HCT116 (cell line): ENCODE measurements around the gene SLC26A9. TPM values are rescaled to one million over a fixed set of nuclear protein-coding genes. Genes with fewer than 3 reads are reported as not detected.

Source experiments
- ATAC-seq: fragments of 200-7000 bp; cut with Tn5 transposase; 2 replicates; pipeline ENCODE4 v1.9.1; 2020; ENCODE audit warnings: mild to moderate bottlenecking, moderate library complexity
- BruUV-seq: library from RNA; stranded (reverse); fragments of 400-500 nt; replicated peaks from 2 replicates; lab custom pipeline; 2021; lab: Mats Ljungman, UMichigan
- CTCF ChIA-PET: fragments of 300-600 bp; sonication (Branson Sonifier 250); formaldehyde crosslinking; loops from one replicate; lab custom pipeline; 2021; ENCODE audit warnings: antibody characterized with exemption; lab: Charles Lee
- POLR2A ChIA-PET: fragments of 300-600, 350-600 bp; sonication (Branson Sonifier 250); formaldehyde crosslinking; loops from one replicate; lab custom pipeline; 2021; ENCODE audit warnings: antibody characterized with exemption; lab: Charles Lee
- RAD21 ChIA-PET, 2 experiments: fragments of 300-600 bp; sonication (Branson Sonifier 250); formaldehyde crosslinking; loops; one replicate each; lab custom pipeline; 2023; ENCODE audit warnings: low total read pairs in 2 of 2; ENCODE audit not compliant: uncharacterized antibody in 2 of 2, unreplicated experiment in 2 of 2, low non-redundant PET in 1 of 2; lab: Charles Lee
- DNase-seq: peaks from one replicate; pipeline ENCODE4 v3.0.0-alpha.2; 2010; ENCODE audit warnings: low read depth, low spot score
- H2AFZ ChIP-seq: fragments of 200-600 bp; shearing (Covaris generic), sonication (generic); 2 replicates; pipeline ENCODE4 v1.6.1; 2017; ENCODE audit warnings: low read depth, mixed run types, mixed read lengths, antibody characterized with exemption, low read length; ENCODE audit not compliant: poor library complexity, severe bottlenecking
- H3K27ac ChIP-seq: 2 replicates; pipeline ENCODE4 v1.5.1; 2012; ENCODE audit warnings: low read depth, low read length
- H3K27me3 ChIP-seq: fragments of 200-600 bp; sonication (generic); 2 replicates; pipeline ENCODE4 v1.6.1; 2016; ENCODE audit warnings: mixed run types, low read length, mixed read lengths; ENCODE audit not compliant: insufficient read depth
- H3K36me3 ChIP-seq, 2 experiments: fragments of 200-500 bp in 1 of 2; fragments of 200-600 bp in 1 of 2; sonication (Bioruptor generic) in 1 of 2; sonication (generic) in 1 of 2; 2 replicates each; pipeline versions ENCODE4 v1.5.1 to v1.6.1; 2014 to 2016; ENCODE audit warnings: low read length in 2 of 2, inconsistent platforms in 1 of 2, mixed read lengths in 1 of 2, mixed run types in 1 of 2; ENCODE audit not compliant: insufficient read depth in 2 of 2, control insufficient read depth in 1 of 2
- H3K4me1 ChIP-seq, 2 experiments: fragments of 200-600 bp in 1 of 2; sonication (generic) in 1 of 2; 2 replicates each; pipeline versions ENCODE4 v1.5.1 to v1.6.1; 2012 to 2017; ENCODE audit warnings: low read length in 2 of 2, inconsistent platforms in 1 of 2, mild to moderate bottlenecking in 1 of 2, mixed read lengths in 1 of 2, mixed run types in 1 of 2, moderate library complexity in 1 of 2; ENCODE audit not compliant: insufficient read depth in 2 of 2, control insufficient read depth in 1 of 2
- H3K4me2 ChIP-seq: fragments of 200-600 bp; sonication (generic); 2 replicates; pipeline ENCODE4 v1.6.1; 2017; ENCODE audit warnings: mixed run types, low read length, mixed read lengths
- H3K4me3 ChIP-seq, 2 experiments: fragments of 200-600 bp in 1 of 2; sonication (generic) in 1 of 2; replicated peaks in 1 of 2; 2 replicates each; pipeline ENCODE4 v1.5.1; 2011 to 2016; ENCODE audit warnings: low read length in 2 of 2, control low read depth in 1 of 2, low read depth in 1 of 2, mild to moderate bottlenecking in 1 of 2, mixed read lengths in 1 of 2, mixed run types in 1 of 2
- H3K79me2 ChIP-seq: fragments of 200-600 bp; sonication (generic); 2 replicates; pipeline ENCODE4 v1.6.1; 2017; ENCODE audit warnings: mild to moderate bottlenecking, mixed run types, low read length, moderate library complexity, mixed read lengths; ENCODE audit not compliant: insufficient read depth
- H3K9ac ChIP-seq: fragments of 200-600 bp; sonication (generic); 2 replicates; pipeline ENCODE4 v1.6.1; 2016; ENCODE audit warnings: low read length, mixed read lengths
- H3K9me2 ChIP-seq: fragments of 200-600 bp; sonication (generic), shearing (Covaris generic); 2 replicates; pipeline ENCODE4 v1.6.1; 2017; ENCODE audit warnings: mixed run types, mild to moderate bottlenecking, moderate library complexity; ENCODE audit not compliant: insufficient read depth
- H3K9me3 ChIP-seq, 2 experiments: fragments of 200-500 bp in 1 of 2; fragments of 200-600 bp in 1 of 2; sonication (Bioruptor generic) in 1 of 2; sonication (generic) in 1 of 2; 2 replicates each; pipeline ENCODE4 v1.6.1; 2014 to 2017; ENCODE audit warnings: low read length in 2 of 2, mixed read lengths in 2 of 2, inconsistent platforms in 1 of 2, low read depth in 1 of 2, mild to moderate bottlenecking in 1 of 2, mixed run types in 1 of 2, moderate library complexity in 1 of 2; ENCODE audit not compliant: control insufficient read depth in 1 of 2, insufficient read depth in 1 of 2
- H4K20me1 ChIP-seq: fragments of 200-600 bp; sonication (generic), shearing (Covaris generic); 2 replicates; pipeline ENCODE4 v1.6.1; 2017; ENCODE audit warnings: mixed run types, mild to moderate bottlenecking, moderate library complexity; ENCODE audit not compliant: insufficient read depth
- CBX3 ChIP-seq: IDR thresholded peaks from 2 replicates; pipeline ENCODE4 v1.6.1; 2012; ENCODE audit warnings: low read depth
- CTCF ChIP-seq, 3 experiments: fragments of 200-600 bp in 1 of 3; sonication (generic) in 1 of 3; IDR thresholded peaks in 2 of 3; conservative IDR thresholded peaks in 1 of 3; 2 replicates each; pipeline ENCODE4 v1.5.1; 2012 to 2017; ENCODE audit warnings: low read depth in 2 of 3, low read length in 2 of 3, antibody characterized with exemption in 1 of 3, borderline replicate concordance in 1 of 3, control low read depth in 1 of 3, mild to moderate bottlenecking in 1 of 3, mixed read lengths in 1 of 3, mixed run types in 1 of 3, moderate library complexity in 1 of 3; ENCODE audit not compliant: insufficient read depth in 1 of 3
- JUND ChIP-seq: IDR thresholded peaks from 2 replicates; pipeline ENCODE4 v1.6.1; 2012
- POLR2AphosphoS5 ChIP-seq: IDR thresholded peaks from 2 replicates; pipeline ENCODE4 v1.6.1; 2011; ENCODE audit warnings: mild to moderate bottlenecking, low read depth, low read length, moderate library complexity
- ZBTB33 ChIP-seq: IDR thresholded peaks from 2 replicates; pipeline ENCODE4 v1.6.1; 2011; ENCODE audit warnings: mild to moderate bottlenecking, low read length, moderate library complexity; ENCODE audit not compliant: insufficient replicate concordance; ENCODE audit errors: extremely low read depth
- ZFX ChIP-seq: fragments of 450-650 bp; IDR thresholded peaks from 2 replicates; pipeline ENCODE4 v1.6.1; 2017
- intact Hi-C: fragments of 100-400 bp; cut with micrococcal nuclease; formaldehyde crosslinking; loops from 2 replicates; pipeline ENCODE4 v1.10.0; 2022
- total RNA-seq: library from RNA; stranded (reverse); gene quantifications from one replicate; pipeline ENCODE4 v1.2.1, GENCODE V29; 2021; ENCODE audit not compliant: unreplicated experiment

The SLC26A9 gene
- total RNA-seq, 1 experiment from 2014 or later, result not detected

GRCh38 chr1:205991237-205991636 lies 48.0 kb upstream of the SLC26A9 start:
- Histone ChIP-seq H3K79me2 (no peaks in the 10 kb centered on the region), H3K9me2 (no peaks in the 10 kb centered on the region; the same call in 1 of the 2 replicates), H3K36me3 (no peaks in the 10 kb centered on the region), H3K4me2 (peak overlapping the region; percentile 34; the same call in 1 of the 2 replicates), H2AFZ (peak overlapping the region; percentile 25), H3K9ac (no peak overlapping the region), H3K27ac (no peak overlapping the region), H3K4me3 (no peak overlapping the region), H4K20me1 (no peaks in the 10 kb centered on the region), H3K4me1 (peaks cover 0 to 8% of the 10 kb centered on the region in 2 experiments; a peak in 2 of 4 replicates), H3K9me3 (no peaks in the 10 kb centered on the region), H3K27me3 (no peaks in the 10 kb centered on the region)
- CTCF ChIA-PET, result interaction anchor here (1.2 to 2.0 kb wide), 3 partner anchors 9 to 115 kb away, joined by 4 to 7 read pairs (median 4); no protein-coding TSS in a partner anchor
- TF ChIP-seq POLR2AphosphoS5, result no peak
- POLR2A ChIA-PET, result no interaction called here
- ATAC-seq (peak; percentile 23; the same call in 1 of the 2 replicates), DNase-seq (no peak)
- intact Hi-C loops, result no loop called here
- RAD21 ChIA-PET, result no interaction called here
- no TSS peak for BruUV-seq

- no peak overlapping the region for H3K9ac ChIP-seq
- H3K9me3 ChIP-seq, result no peaks in the 10 kb centered on the region
- no peaks in the 10 kb centered on the region for H3K36me3 ChIP-seq
- intact Hi-C loops, result no loop called here
- H4K20me1 ChIP-seq, result no peaks in the 10 kb centered on the region
- H3K4me3 ChIP-seq, result no peak overlapping the region
- no peak for DNase-seq
- TF ChIP-seq ZFX, result no peak
- no peak for TF ChIP-seq JUND
- TF ChIP-seq CBX3, result no peak
- no peak for TF ChIP-seq ZBTB33
- no peak for TF ChIP-seq CTCF (IDR thresholded peaks at IDR 0.05 in 2 of 3, conservative IDR thresholded peaks at IDR 0.05 in 1 of 3; ENCODE audit: borderline replicate concordance in 1 of 3, insufficient read depth in 1 of 3, low read depth in 2 of 3, low read length in 2 of 3)
- TF ChIP-seq, all 23 proteins: peak for 0
- Histone ChIP-seq H3K4me2 (no peak overlapping the region), H3K27ac (no peak overlapping the region), H2AFZ (no peak overlapping the region), H3K4me1 (peaks cover 0 to 8% of the 10 kb centered on the region in 2 experiments; a peak in 2 of 4 replicates), H3K79me2 (no peaks in the 10 kb centered on the region), H3K9me2 (no peaks in the 10 kb centered on the region; the same call in 1 of the 2 replicates), H3K27me3 (no peaks in the 10 kb centered on the region)
- ChIA-PET CTCF (interaction anchor here (1.1 to 1.2 kb wide), 2 partner anchors 13 to 116 kb away, joined by 4 to 6 read pairs; no protein-coding TSS in a partner anchor), RAD21 (no interaction called here), POLR2A (no interaction called here)
- BruUV-seq, result no TSS peak
- ATAC-seq, result no peak
Observed at GRCh38 chr1:205990226-205990625, 47.0 kb upstream of the SLC26A9 start.
